CD14-positive monocyte (primary cell): Measurements from ENCODE around the gene GMDS. TPM values are rescaled to one million over a fixed set of nuclear protein-coding genes. Genes with fewer than 3 reads are reported as not detected.

Experiments used
- DNase-seq, 3 donors: peaks; one replicate each; pipeline ENCODE4 v3.0.0-alpha.2; 2011 to 2022
- H2AFZ ChIP-seq: 2 replicates; pipeline ENCODE4 v1.6.0; 2012; ENCODE audit warnings: mild to moderate bottlenecking, low read depth, low read length, inconsistent platforms; ENCODE audit not compliant: insufficient read depth, poor library complexity, severe bottlenecking
- H3K27ac ChIP-seq, 2 donors: 1 replicate in 1 of 2; 2 replicates in 1 of 2; pipeline ENCODE4 v1.5.1; 2012 to 2013; ENCODE audit warnings: low read length in 2 of 2, control low read depth in 1 of 2, inconsistent platforms in 1 of 2, low read depth in 1 of 2, mild to moderate bottlenecking in 1 of 2
- H3K27me3 ChIP-seq, 2 donors: one replicate each; pipeline versions ENCODE4 v1.6.0 to v1.6.1; 2011 to 2013; ENCODE audit warnings: low read length in 2 of 2; ENCODE audit not compliant: control insufficient read depth in 2 of 2, insufficient read depth in 2 of 2
- H3K36me3 ChIP-seq, 2 donors: replicated peaks in 1 of 2; 1 replicate in 1 of 2; 2 replicates in 1 of 2; pipeline versions ENCODE4 v1.5.1 to v1.6.1; 2012 to 2013; ENCODE audit warnings: low read length in 2 of 2, control low read depth in 1 of 2, inconsistent platforms in 1 of 2, mild to moderate bottlenecking in 1 of 2; ENCODE audit not compliant: insufficient read depth in 2 of 2, control insufficient read depth in 1 of 2
- H3K4me1 ChIP-seq, 2 donors: 1 replicate in 1 of 2; 2 replicates in 1 of 2; pipeline versions ENCODE4 v1.5.1 to v1.6.1; 2012 to 2013; ENCODE audit warnings: low read length in 2 of 2, control low read depth in 1 of 2, inconsistent platforms in 1 of 2, mild to moderate bottlenecking in 1 of 2, moderate library complexity in 1 of 2; ENCODE audit not compliant: insufficient read depth in 2 of 2, control insufficient read depth in 1 of 2
- H3K4me2 ChIP-seq: replicated peaks from 2 replicates; pipeline ENCODE3; 2012; ENCODE audit warnings: low read length, moderate library complexity, mild to moderate bottlenecking; ENCODE audit not compliant: poor library complexity, severe bottlenecking; ENCODE audit errors: extremely low read depth
- H3K4me3 ChIP-seq, 3 experiments: fragments of 200-600 bp in 1 of 3; sonication (generic) in 1 of 3; replicated peaks in 1 of 3; 1 replicate in 2 of 3; 2 replicates in 1 of 3; pipeline ENCODE4 v1.5.1; 2011 to 2013; ENCODE audit warnings: low read length in 3 of 3, mild to moderate bottlenecking in 3 of 3, control low read depth in 2 of 3, low read depth in 2 of 3, inconsistent platforms in 1 of 3, moderate library complexity in 1 of 3
- H3K79me2 ChIP-seq: 2 replicates; pipeline ENCODE4 v1.6.0; 2012; ENCODE audit warnings: mild to moderate bottlenecking, control low read depth, inconsistent platforms, low read length, moderate library complexity; ENCODE audit not compliant: insufficient read depth
- H3K9ac ChIP-seq: 2 replicates; pipeline ENCODE4 v1.6.0; 2017; ENCODE audit warnings: low read length, mild to moderate bottlenecking; ENCODE audit not compliant: insufficient read depth, poor library complexity, severe bottlenecking
- H3K9me3 ChIP-seq, 2 donors: replicated peaks in 1 of 2; 1 replicate in 1 of 2; 2 replicates in 1 of 2; pipeline versions ENCODE4 v1.5.1 to v1.6.1; 2012 to 2013; ENCODE audit warnings: low read length in 2 of 2, control low read depth in 1 of 2; ENCODE audit not compliant: control insufficient read depth in 1 of 2, insufficient read depth in 1 of 2
- H4K20me1 ChIP-seq: 2 replicates; pipeline ENCODE4 v1.6.0; 2012; ENCODE audit warnings: mild to moderate bottlenecking, low read length, control low read depth, moderate library complexity; ENCODE audit not compliant: insufficient read depth
- H3K27ac Mint-ChIP-seq, 7 donors: one replicate each; pipeline ENCODE4 v1.8.0; 2020; ENCODE audit warnings: mild to moderate bottlenecking in 7 of 7, mixed read lengths in 7 of 7, moderate library complexity in 6 of 7, inconsistent platforms in 2 of 7
- H3K27me3 Mint-ChIP-seq, 3 donors: one replicate each; pipeline ENCODE4 v1.8.0; 2021 to 2022; ENCODE audit warnings: low read depth in 3 of 3, mild to moderate bottlenecking in 3 of 3, mixed read lengths in 3 of 3, moderate library complexity in 3 of 3, inconsistent platforms in 1 of 3
- H3K36me3 Mint-ChIP-seq, 2 donors: one replicate each; pipeline ENCODE4 v1.8.0; 2020; ENCODE audit warnings: mixed read lengths in 2 of 2, inconsistent platforms in 1 of 2, mild to moderate bottlenecking in 1 of 2
- H3K4me1 Mint-ChIP-seq: one replicate; pipeline ENCODE4 v1.8.0; 2020; ENCODE audit warnings: mild to moderate bottlenecking, mixed read lengths
- H3K4me3 Mint-ChIP-seq, 2 donors: one replicate each; pipeline ENCODE4 v1.8.0; 2020; ENCODE audit warnings: mild to moderate bottlenecking in 2 of 2, mixed read lengths in 2 of 2, moderate library complexity in 1 of 2
- H3K9me3 Mint-ChIP-seq, 7 donors: one replicate each; pipeline ENCODE4 v1.8.0; 2020 to 2022; ENCODE audit warnings: mixed read lengths in 7 of 7, mild to moderate bottlenecking in 6 of 7, moderate library complexity in 6 of 7, inconsistent platforms in 2 of 7
- WGBS: methylation state at CpG from one replicate; pipeline ENCODE4 v1.1.5; 2013; ENCODE audit warnings: missing lambda C conversion rate; ENCODE audit not compliant: insufficient coverage; 5-methylcytosine and 5-hydroxymethylcytosine counted together
- intact Hi-C, 2 donors: fragments of 100-400 bp; cut with micrococcal nuclease; formaldehyde crosslinking; loops; one replicate each; pipeline versions ENCODE4 v1.15.0 to v1.15.1; 2023
- polyA plus RNA-seq, 3 donors: library from polyadenylated mRNA; depleted of rRNA in 1 of 3; unstranded in 2 of 3; stranded (reverse) in 1 of 3; fragments of 300-500 nt in 2 of 3; fragments of >200 nt in 1 of 3; fragmentation: Illumina TruSeq in 2 of 3; gene quantifications; 1 replicate in 2 of 3; 2 replicates in 1 of 3; pipeline ENCODE4 v1.2.3, GENCODE V29; 2012 to 2021
- TF ChIP-seq, protein P1 (sequence below): fragments of 200-600 bp; IDR thresholded peaks from one replicate; pipeline ENCODE4 v1.8.0; 2022; ENCODE audit warnings: antibody characterized with exemption, mild to moderate bottlenecking

The GMDS gene
- polyA plus RNA-seq, 3 donors = 10.5 to 19.9 (median 17.6) TPM

DNA sequence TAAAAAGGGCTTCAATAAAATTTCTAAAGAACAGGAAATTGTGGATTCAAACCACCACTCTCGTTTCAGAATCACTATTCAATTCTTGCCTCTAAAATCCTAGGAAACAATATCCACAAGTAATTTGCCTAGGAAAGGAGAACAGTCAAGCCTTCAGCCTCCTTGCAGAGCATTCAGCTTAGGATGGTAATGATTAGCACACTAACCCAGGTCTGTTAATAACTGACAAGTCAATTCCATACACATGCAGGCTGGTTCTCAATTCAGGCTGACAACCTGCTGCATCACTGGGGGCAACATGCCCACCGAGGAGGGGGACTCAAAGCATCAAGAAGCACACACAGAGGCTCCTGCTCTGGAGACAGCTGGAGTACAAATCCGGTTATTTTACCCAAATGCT, 57.6 kb downstream of the GMDS start:
- Histone ChIP-seq H3K27ac (no peak overlapping the region), H3K79me2 (no peaks in the 10 kb centered on the region), H2AFZ (no peak overlapping the region), H3K4me2 (no peak overlapping the region), H3K36me3 (no peaks in the 10 kb centered on the region), H3K4me1 (no peaks in the 10 kb centered on the region), H3K4me3 (no peak overlapping the region), H3K27me3 (no peaks in the 10 kb centered on the region), H3K9ac (no peak overlapping the region), H3K9me3 (peaks cover 0 to 6% of the 10 kb centered on the region in 2 donors), H4K20me1 (no peaks in the 10 kb centered on the region)
- WGBS = 94% methylated on average over 2 of the region's 3 CpGs
- no peak for DNase-seq
- no peaks in the 10 kb centered on the region for H3K27me3 Mint-ChIP-seq
- no peaks in the 10 kb centered on the region for H3K36me3 Mint-ChIP-seq
- H3K9me3 Mint-ChIP-seq = peaks cover 0 to 10% (median 4%) of the 10 kb centered on the region in 7 donors
- no peak overlapping the region for H3K4me3 Mint-ChIP-seq
- H3K27ac Mint-ChIP-seq = no peak overlapping the region
- intact Hi-C loops = no loop called here
- TF ChIP-seq, protein P1, sequence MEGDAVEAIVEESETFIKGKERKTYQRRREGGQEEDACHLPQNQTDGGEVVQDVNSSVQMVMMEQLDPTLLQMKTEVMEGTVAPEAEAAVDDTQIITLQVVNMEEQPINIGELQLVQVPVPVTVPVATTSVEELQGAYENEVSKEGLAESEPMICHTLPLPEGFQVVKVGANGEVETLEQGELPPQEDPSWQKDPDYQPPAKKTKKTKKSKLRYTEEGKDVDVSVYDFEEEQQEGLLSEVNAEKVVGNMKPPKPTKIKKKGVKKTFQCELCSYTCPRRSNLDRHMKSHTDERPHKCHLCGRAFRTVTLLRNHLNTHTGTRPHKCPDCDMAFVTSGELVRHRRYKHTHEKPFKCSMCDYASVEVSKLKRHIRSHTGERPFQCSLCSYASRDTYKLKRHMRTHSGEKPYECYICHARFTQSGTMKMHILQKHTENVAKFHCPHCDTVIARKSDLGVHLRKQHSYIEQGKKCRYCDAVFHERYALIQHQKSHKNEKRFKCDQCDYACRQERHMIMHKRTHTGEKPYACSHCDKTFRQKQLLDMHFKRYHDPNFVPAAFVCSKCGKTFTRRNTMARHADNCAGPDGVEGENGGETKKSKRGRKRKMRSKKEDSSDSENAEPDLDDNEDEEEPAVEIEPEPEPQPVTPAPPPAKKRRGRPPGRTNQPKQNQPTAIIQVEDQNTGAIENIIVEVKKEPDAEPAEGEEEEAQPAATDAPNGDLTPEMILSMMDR = no peak
- H3K4me1 Mint-ChIP-seq = peaks cover 10% of the 10 kb centered on the region

DNA sequence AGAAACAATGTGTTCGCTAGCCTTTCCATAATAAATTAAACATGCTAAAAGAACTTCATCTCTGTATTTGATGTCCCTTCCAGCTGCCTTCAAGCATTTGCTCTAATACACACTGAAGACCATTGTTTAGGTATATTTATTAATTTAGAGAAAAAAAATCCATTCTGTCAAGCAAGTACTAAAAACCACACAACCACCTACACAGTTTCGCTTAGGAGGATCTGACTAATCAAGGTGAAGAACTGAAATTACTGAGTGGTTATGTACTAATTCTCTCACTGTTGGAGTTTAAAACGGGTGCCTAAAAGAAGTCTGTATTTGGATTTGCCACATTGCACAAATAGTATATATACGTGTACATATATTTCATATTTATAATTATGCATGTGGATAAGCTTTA, 58.9 kb downstream of the GMDS start:
- Mint-ChIP-seq H3K4me1 (peaks cover 10% of the 10 kb centered on the region), H3K27ac (no peak overlapping the region), H3K9me3 (peaks cover 0 to 3% (median 0%) of the 10 kb centered on the region in 7 donors), H3K36me3 (no peaks in the 10 kb centered on the region), H3K4me3 (no peak overlapping the region), H3K27me3 (peaks cover 0 to 1% (median 0%) of the 10 kb centered on the region in 3 donors)
- no CpG with 5 or more reads among the region's 4 CpGs for WGBS
- H3K36me3 ChIP-seq = no peaks in the 10 kb centered on the region
- H3K27ac ChIP-seq = no peak overlapping the region
- H3K79me2 ChIP-seq = no peaks in the 10 kb centered on the region
- DNase-seq = no peak
- peaks cover 0 to under 1% of the 10 kb centered on the region in 2 donors for H3K9me3 ChIP-seq
- H4K20me1 ChIP-seq = no peaks in the 10 kb centered on the region
- intact Hi-C loops = no loop called here
- TF ChIP-seq, protein P1 = no peak
- H3K4me1 ChIP-seq = no peaks in the 10 kb centered on the region
- no peak overlapping the region for H3K4me2 ChIP-seq
- no peak overlapping the region for H3K9ac ChIP-seq
- H2AFZ ChIP-seq = no peak overlapping the region
- no peaks in the 10 kb centered on the region for H3K27me3 ChIP-seq
- no peak overlapping the region for H3K4me3 ChIP-seq
